Breast epithelium (tissue), 3 donors: ENCODE results near the gene HIPK2.

Experiments
- CTCF ChIP-seq, 3 donors: fragments of 450-650 bp; IDR thresholded peaks; one replicate each; pipeline ENCODE4 v1.5.1; 2016 to 2017; ENCODE audit warnings: antibody characterized with exemption in 3 of 3, mild to moderate bottlenecking in 3 of 3, moderate library complexity in 3 of 3
- POLR2A ChIP-seq: fragments of 450-650 bp; IDR thresholded peaks from one replicate; pipeline ENCODE4 v1.6.1; 2016; ENCODE audit warnings: antibody characterized with exemption, mild to moderate bottlenecking, moderate library complexity
- POLR2AphosphoS5 ChIP-seq, 3 donors: sonication (generic); formaldehyde crosslinking; IDR thresholded peaks; one replicate each; pipeline ENCODE4 v1.6.1; 2017; ENCODE audit warnings: antibody characterized with exemption in 3 of 3

- TF ChIP-seq POLR2A (no peak), POLR2AphosphoS5 (IDR thresholded peaks at IDR 0.05) (no peak), CTCF (IDR thresholded peaks at IDR 0.05) (no peak)
These were observed 217.6 kb downstream of the HIPK2 start for GRCh38 chr7:139560199-139560598.
